HEK293 (cell line): Measurements from ENCODE around the gene SENP7.
"Not testable (repeated sequence)": the region's sequence is repeated elsewhere in the genome, so short reads cannot be mapped to it uniquely, and the experiment has no call there.

ENCODE experiments used
- CTCF ChIA-PET: fragments of 350-600 bp; formaldehyde crosslinking; extraction: SDS; loops from one replicate; lab custom pipeline; 2021; ENCODE audit warnings: antibody characterized with exemption; lab: Yijun Ruan, JAX
- POLR2A ChIA-PET: fragments of 300-600 bp; formaldehyde crosslinking; extraction: SDS; loops from one replicate; lab custom pipeline; 2020; ENCODE audit warnings: antibody characterized with exemption, inconsistent platforms; lab: Yijun Ruan, JAX
- H3K27ac ChIP-seq: fragments of 200-500 bp; sonication (Bioruptor generic); 2 replicates; pipeline ENCODE4 v1.5.1; 2014; ENCODE audit warnings: low read depth, low read length, control low read depth, inconsistent platforms; ENCODE audit errors: extremely low read depth
- H3K36me3 ChIP-seq, 2 experiments: fragments of 200-500 bp in 1 of 2; sonication (Bioruptor generic) in 1 of 2; 1 replicate in 1 of 2; 2 replicates in 1 of 2; pipeline ENCODE4 v1.5.1; 2014 to 2017; ENCODE audit warnings: inconsistent platforms in 2 of 2, low read length in 2 of 2; ENCODE audit not compliant: control insufficient read depth in 2 of 2, insufficient read depth in 1 of 2
- H3K4me1 ChIP-seq: fragments of 200-500 bp; sonication (Bioruptor generic); 2 replicates; pipeline ENCODE4 v1.5.1; 2014; ENCODE audit warnings: mild to moderate bottlenecking, low read length, inconsistent platforms; ENCODE audit not compliant: control insufficient read depth, insufficient read depth
- H3K4me3 ChIP-seq: 2 replicates; pipeline ENCODE4 v1.5.1; 2011; ENCODE audit warnings: low read depth, mild to moderate bottlenecking, control low read depth, low read length, moderate library complexity
- H3K9me3 ChIP-seq: fragments of 200-500 bp; sonication (Bioruptor generic); 2 replicates; pipeline ENCODE4 v1.5.1; 2014; ENCODE audit warnings: low read depth, low read length, inconsistent platforms; ENCODE audit not compliant: control insufficient read depth, insufficient read depth
- GLI4 ChIP-seq: fragments of 450-650 bp; formaldehyde crosslinking; IDR thresholded peaks from 2 replicates; pipeline ENCODE4 v1.5.1; 2016; ENCODE audit warnings: missing biosample characterization, missing genetic modification characterization
- GLIS1 ChIP-seq: fragments of 450-650 bp; formaldehyde crosslinking; IDR thresholded peaks from 2 replicates; pipeline ENCODE4 v1.5.1; 2016; ENCODE audit warnings: missing biosample characterization, missing genetic modification characterization
- KLF17 ChIP-seq: fragments of 450-650 bp; formaldehyde crosslinking; IDR thresholded peaks from 2 replicates; pipeline ENCODE4 v1.5.1; 2016; ENCODE audit warnings: missing biosample characterization, missing genetic modification characterization
- PBX3 ChIP-seq: sonication (generic); formaldehyde crosslinking; IDR thresholded peaks from 2 replicates; pipeline ENCODE4 v1.8.1; 2022; ENCODE audit warnings: mild to moderate bottlenecking, moderate library complexity, missing genetic modification reagents
- PRDM2 ChIP-seq: fragments of 450-650 bp; formaldehyde crosslinking; IDR thresholded peaks from 2 replicates; pipeline ENCODE4 v1.5.1; 2016; ENCODE audit warnings: missing biosample characterization, missing genetic modification characterization, borderline replicate concordance
- ZBTB49 ChIP-seq: fragments of 450-650 bp; formaldehyde crosslinking; IDR thresholded peaks from 2 replicates; pipeline ENCODE4 v1.5.1; 2016; ENCODE audit warnings: missing biosample characterization, missing genetic modification characterization, low read depth
- ZNF184 ChIP-seq: fragments of 450-650 bp; IDR thresholded peaks from 2 replicates; pipeline ENCODE4 v1.5.1; 2018; ENCODE audit warnings: missing biosample characterization, mild to moderate bottlenecking, missing genetic modification characterization
- ZNF211 ChIP-seq: fragments of 450-650 bp; formaldehyde crosslinking; IDR thresholded peaks from 2 replicates; pipeline ENCODE4 v1.5.1; 2016; ENCODE audit warnings: low read depth, missing biosample characterization, missing genetic modification characterization
- ZNF416 ChIP-seq: fragments of 450-650 bp; formaldehyde crosslinking; IDR thresholded peaks from 2 replicates; pipeline ENCODE4 v1.5.1; 2016; ENCODE audit warnings: missing biosample characterization, missing genetic modification characterization
- ZNF426 ChIP-seq: fragments of 450-650 bp; formaldehyde crosslinking; IDR thresholded peaks from 2 replicates; pipeline ENCODE4 v1.5.1; 2017; ENCODE audit warnings: missing biosample characterization, missing genetic modification characterization, mild to moderate bottlenecking, inconsistent platforms, moderate library complexity
- ZNF518A ChIP-seq: fragments of 450-650 bp; formaldehyde crosslinking; conservative IDR thresholded peaks from 2 replicates; pipeline ENCODE4 v1.5.1; 2016; ENCODE audit warnings: low read depth, missing biosample characterization, missing genetic modification characterization
- ZNF555 ChIP-seq: fragments of 450-650 bp; formaldehyde crosslinking; conservative IDR thresholded peaks from 2 replicates; pipeline ENCODE4 v1.5.1; 2017; ENCODE audit warnings: missing biosample characterization, mild to moderate bottlenecking, missing genetic modification characterization, inconsistent platforms
- ZNF561 ChIP-seq: fragments of 450-650 bp; IDR thresholded peaks from 2 replicates; pipeline ENCODE4 v1.5.1; 2018; ENCODE audit warnings: missing biosample characterization, missing genetic modification characterization, borderline replicate concordance
- ZSCAN16 ChIP-seq: fragments of 450-650 bp; formaldehyde crosslinking; IDR thresholded peaks from 2 replicates; pipeline ENCODE4 v1.5.1; 2016; ENCODE audit warnings: missing biosample characterization, missing genetic modification characterization

The SENP7 gene

GRCh38 chr3:101542957-101543356, 29.9 kb upstream of the SENP7 start (continued):
- TF ChIP-seq KLF17 (tag by site-specific recombination) = no peak

- not testable (repeated sequence) for H3K36me3 ChIP-seq
These were observed 23.9 kb upstream of the SENP7 start for GRCh38 chr3:101536955-101537354.

GRCh38 chr3:101536266-101536665, 23.3 kb upstream of the SENP7 start:
- H3K4me3 ChIP-seq = no peak overlapping the region
- H3K27ac ChIP-seq = no peak overlapping the region
- no peaks in the 10 kb centered on the region for H3K36me3 ChIP-seq
- TF ChIP-seq ZSCAN16 (no peak), ZNF416 (tag by site-specific recombination) (no peak), ZNF211 (tag by site-specific recombination) (no peak), ZNF184 (no peak), ZNF555 (tag by site-specific recombination) (no peak), ZNF561 (tag by site-specific recombination) (no peak), PRDM2 (tag by site-specific recombination) (no peak), ZBTB49 (no peak), GLIS1 (tag by site-specific recombination) (no peak)
- ChIA-PET POLR2A (no interaction called here), CTCF (no interaction called here)
- no peaks in the 10 kb centered on the region for H3K9me3 ChIP-seq
- no peaks in the 10 kb centered on the region for H3K4me1 ChIP-seq

More at GRCh38 chr3:101536955-101537354, 23.9 kb upstream of the SENP7 start:
- POLR2A ChIA-PET, CTCF ChIA-PET, H3K27ac ChIP-seq, H3K9me3 ChIP-seq, H3K4me1 ChIP-seq, H3K4me3 ChIP-seq: not testable (repeated sequence)

GRCh38 chr3:101535221-101535620, 22.2 kb upstream of the SENP7 start:
- CTCF ChIA-PET = no interaction called here
- Histone ChIP-seq H3K36me3 (no peaks in the 10 kb centered on the region), H3K9me3 (no peaks in the 10 kb centered on the region), H3K4me3 (no peak overlapping the region), H3K27ac (no peak overlapping the region), H3K4me1 (no peaks in the 10 kb centered on the region)
- POLR2A ChIA-PET = no interaction called here
- TF ChIP-seq PBX3 (CRISPR knock-in tag) (no peak), ZNF426 (tag by site-specific recombination) (peak; percentile 48), GLI4 (tag by site-specific recombination) (no peak), ZNF555 (tag by site-specific recombination) (peak; percentile 32), ZNF518A (tag by site-specific recombination) (peak; percentile 51; the same call in 1 of the 2 replicates)
